GM19467 (cell line): Measurements from ENCODE around the gene C22orf39.

ENCODE experiments used
- ATAC-seq: cut with Tn5 transposase; IDR thresholded peaks from one replicate; pipeline ENCODE4 v1.9.1; 2021; ENCODE audit warnings: mild to moderate bottlenecking, moderate library complexity; ENCODE audit not compliant: unreplicated experiment

The C22orf39 gene

GRCh38 chr22:19477321-19478044 is 30.0 kb upstream of the C22orf39 start:
- no peak for ATAC-seq

GRCh38 chr22:19476023-19476422 is 28.5 kb upstream of the C22orf39 start:
- ATAC-seq: no peak

- ATAC-seq: no peak
Measured at GRCh38 chr22:19473578-19473977, 26.1 kb upstream of the C22orf39 start.

GRCh38 chr22:19472233-19472632 is 24.7 kb upstream of the C22orf39 start:
- no peak for ATAC-seq

GRCh38 chr22:19471572-19471971 is 24.1 kb upstream of the C22orf39 start:
- ATAC-seq: no peak

GRCh38 chr22:19470010-19470409 is 22.5 kb upstream of the C22orf39 start:
- no peak for ATAC-seq

GRCh38 chr22:19469421-19469820 is 21.9 kb upstream of the C22orf39 start:
- ATAC-seq: no peak

- ATAC-seq: no peak
Measured at GRCh38 chr22:19467912-19468311, 20.4 kb upstream of the C22orf39 start.

- ATAC-seq: no peak
Measured at GRCh38 chr22:19466848-19467752, 19.6 kb upstream of the C22orf39 start.

GRCh38 chr22:19466126-19466716 is 18.7 kb upstream of the C22orf39 start:
- ATAC-seq: no peak

- ATAC-seq: no peak
Measured at GRCh38 chr22:19464975-19465374, 17.5 kb upstream of the C22orf39 start.

- no peak for ATAC-seq
Measured at GRCh38 chr22:19464546-19464945, 17.0 kb upstream of the C22orf39 start.

GRCh38 chr22:19463491-19464469 is 16.3 kb upstream of the C22orf39 start:
- ATAC-seq: no peak

- no peak for ATAC-seq
Measured at GRCh38 chr22:19463008-19463407, 15.5 kb upstream of the C22orf39 start.

- no peak for ATAC-seq
Measured at GRCh38 chr22:19461506-19461905, 14.0 kb upstream of the C22orf39 start.

- ATAC-seq: no peak
Measured at GRCh38 chr22:19460036-19460435, 12.5 kb upstream of the C22orf39 start.

- ATAC-seq: no peak
Measured at GRCh38 chr22:19457828-19458428, 10.4 kb upstream of the C22orf39 start.

GRCh38 chr22:19456541-19456940 is 9.0 kb upstream of the C22orf39 start:
- no peak for ATAC-seq

- ATAC-seq: no peak
Measured at GRCh38 chr22:19455585-19456370, 8.3 kb upstream of the C22orf39 start.
